Epithelial cell of esophagus (primary cell): Measurements from ENCODE around the gene SSBP3.

ENCODE experiments used
- DNase-seq: peaks from one replicate; pipeline ENCODE4 v3.0.0; 2010; ENCODE audit warnings: low read depth
- H3K4me3 ChIP-seq: 2 replicates; pipeline ENCODE4 v1.5.1; 2011; ENCODE audit warnings: mild to moderate bottlenecking, low read length, control low read depth
- TF ChIP-seq, protein P1 (sequence below): IDR thresholded peaks from 2 replicates; pipeline ENCODE4 v1.5.1; 2011; ENCODE audit warnings: low read depth, mild to moderate bottlenecking, low read length, control low read depth, inconsistent platforms; ENCODE audit not compliant: insufficient read depth; ENCODE audit errors: missing control alignments

Gene SSBP3

GRCh38 chr1:54243022-54243421 is 163.2 kb downstream of the SSBP3 start:
- H3K4me3 ChIP-seq = no peak overlapping the region
- TF ChIP-seq, protein P1, sequence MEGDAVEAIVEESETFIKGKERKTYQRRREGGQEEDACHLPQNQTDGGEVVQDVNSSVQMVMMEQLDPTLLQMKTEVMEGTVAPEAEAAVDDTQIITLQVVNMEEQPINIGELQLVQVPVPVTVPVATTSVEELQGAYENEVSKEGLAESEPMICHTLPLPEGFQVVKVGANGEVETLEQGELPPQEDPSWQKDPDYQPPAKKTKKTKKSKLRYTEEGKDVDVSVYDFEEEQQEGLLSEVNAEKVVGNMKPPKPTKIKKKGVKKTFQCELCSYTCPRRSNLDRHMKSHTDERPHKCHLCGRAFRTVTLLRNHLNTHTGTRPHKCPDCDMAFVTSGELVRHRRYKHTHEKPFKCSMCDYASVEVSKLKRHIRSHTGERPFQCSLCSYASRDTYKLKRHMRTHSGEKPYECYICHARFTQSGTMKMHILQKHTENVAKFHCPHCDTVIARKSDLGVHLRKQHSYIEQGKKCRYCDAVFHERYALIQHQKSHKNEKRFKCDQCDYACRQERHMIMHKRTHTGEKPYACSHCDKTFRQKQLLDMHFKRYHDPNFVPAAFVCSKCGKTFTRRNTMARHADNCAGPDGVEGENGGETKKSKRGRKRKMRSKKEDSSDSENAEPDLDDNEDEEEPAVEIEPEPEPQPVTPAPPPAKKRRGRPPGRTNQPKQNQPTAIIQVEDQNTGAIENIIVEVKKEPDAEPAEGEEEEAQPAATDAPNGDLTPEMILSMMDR = no peak
- no peak for DNase-seq

- no peak for DNase-seq
- TF ChIP-seq, protein P1 = no peak
These were observed 164.8 kb downstream of the SSBP3 start for GRCh38 chr1:54241364-54241763.

GRCh38 chr1:54240741-54241335 is 165.4 kb downstream of the SSBP3 start:
- TF ChIP-seq, protein P1 = no peak
- no peak for DNase-seq
- H3K4me3 ChIP-seq = no peak overlapping the region

More at GRCh38 chr1:54241364-54241763, 164.8 kb downstream of the SSBP3 start:
- no peak overlapping the region for H3K4me3 ChIP-seq

GRCh38 chr1:54239631-54240031 is 166.6 kb downstream of the SSBP3 start:
- DNase-seq = no peak
- TF ChIP-seq, protein P1 = no peak
- no peak overlapping the region for H3K4me3 ChIP-seq

- H3K4me3 ChIP-seq = no peak overlapping the region
- TF ChIP-seq, protein P1 = no peak
- no peak for DNase-seq
These were observed 167.2 kb downstream of the SSBP3 start for GRCh38 chr1:54239035-54239383.

- H3K4me3 ChIP-seq = no peak overlapping the region
- TF ChIP-seq, protein P1 = no peak
- no peak for DNase-seq
These were observed 167.7 kb downstream of the SSBP3 start for GRCh38 chr1:54238353-54239034.

DNA sequence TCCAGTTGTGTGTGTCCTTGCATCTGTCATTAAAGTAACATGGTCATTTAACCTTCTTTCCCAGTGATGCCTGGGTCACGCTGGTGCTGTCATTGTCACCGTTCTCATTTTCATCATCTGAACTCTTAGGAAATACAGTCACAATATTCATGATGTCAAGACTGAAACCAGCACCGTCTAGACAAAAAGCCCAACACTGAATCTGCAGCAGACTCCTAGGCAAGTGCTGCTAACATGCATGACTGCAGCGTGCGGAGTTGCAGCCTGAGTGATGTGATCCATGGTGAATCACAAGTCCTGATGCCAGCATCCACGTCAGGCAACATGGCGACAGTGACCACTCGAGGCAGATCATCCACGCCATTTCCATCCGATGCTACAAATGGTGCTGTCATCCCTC is 168.6 kb downstream of the SSBP3 start:
- TF ChIP-seq, protein P1 = no peak
- no peak for DNase-seq
- no peak overlapping the region for H3K4me3 ChIP-seq
